GM10847 (cell line): ENCODE results near the gene SLC2A4.

Experiments used
- POLR2A ChIP-seq: IDR thresholded peaks from 2 replicates; pipeline ENCODE4 v1.6.1; 2011; ENCODE audit not compliant: insufficient read length; ENCODE audit errors: extremely low read depth

The SLC2A4 gene

DNA sequence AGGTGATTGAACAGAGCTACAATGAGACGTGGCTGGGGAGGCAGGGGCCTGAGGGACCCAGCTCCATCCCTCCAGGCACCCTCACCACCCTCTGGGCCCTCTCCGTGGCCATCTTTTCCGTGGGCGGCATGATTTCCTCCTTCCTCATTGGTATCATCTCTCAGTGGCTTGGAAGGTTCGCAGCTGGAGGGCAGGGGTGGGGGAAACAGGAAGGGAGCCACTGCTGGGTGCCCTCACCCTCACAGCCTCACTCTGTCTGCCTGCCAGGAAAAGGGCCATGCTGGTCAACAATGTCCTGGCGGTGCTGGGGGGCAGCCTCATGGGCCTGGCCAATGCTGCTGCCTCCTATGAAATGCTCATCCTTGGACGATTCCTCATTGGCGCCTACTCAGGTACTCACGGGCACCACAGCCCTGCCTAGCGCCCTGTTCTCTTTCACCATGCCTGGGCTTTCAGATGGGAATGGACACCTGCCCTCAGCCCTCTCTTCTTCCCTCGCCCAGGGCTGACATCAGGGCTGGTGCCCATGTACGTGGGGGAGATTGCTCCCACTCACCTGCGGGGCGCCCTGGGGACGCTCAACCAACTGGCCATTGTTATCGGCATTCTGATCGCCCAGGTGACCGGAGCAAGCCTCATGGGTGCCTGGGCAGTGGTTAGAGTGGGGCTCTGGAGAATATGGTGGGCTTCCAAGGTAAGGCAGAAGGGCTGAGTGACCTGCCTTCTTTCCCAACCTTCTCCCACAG is 2.1 kb downstream of the SLC2A4 start:
- TF ChIP-seq POLR2A = no peak

DNA sequence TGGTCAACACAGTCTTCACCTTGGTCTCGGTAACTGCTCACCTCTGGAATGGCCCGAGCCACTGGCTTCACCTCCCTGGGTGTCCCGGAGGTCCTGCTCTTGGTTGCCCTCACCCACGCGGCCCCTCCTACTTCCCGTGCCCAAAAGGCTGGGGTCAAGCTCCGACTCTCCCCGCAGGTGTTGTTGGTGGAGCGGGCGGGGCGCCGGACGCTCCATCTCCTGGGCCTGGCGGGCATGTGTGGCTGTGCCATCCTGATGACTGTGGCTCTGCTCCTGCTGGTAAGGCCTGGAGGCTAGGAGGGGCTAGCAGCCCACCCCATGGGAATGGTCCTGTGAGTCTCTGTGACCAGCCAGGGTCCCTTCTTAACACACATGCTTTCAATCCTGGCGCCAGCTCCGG is 3.4 kb downstream of the SLC2A4 start:
- TF ChIP-seq POLR2A = no peak

DNA sequence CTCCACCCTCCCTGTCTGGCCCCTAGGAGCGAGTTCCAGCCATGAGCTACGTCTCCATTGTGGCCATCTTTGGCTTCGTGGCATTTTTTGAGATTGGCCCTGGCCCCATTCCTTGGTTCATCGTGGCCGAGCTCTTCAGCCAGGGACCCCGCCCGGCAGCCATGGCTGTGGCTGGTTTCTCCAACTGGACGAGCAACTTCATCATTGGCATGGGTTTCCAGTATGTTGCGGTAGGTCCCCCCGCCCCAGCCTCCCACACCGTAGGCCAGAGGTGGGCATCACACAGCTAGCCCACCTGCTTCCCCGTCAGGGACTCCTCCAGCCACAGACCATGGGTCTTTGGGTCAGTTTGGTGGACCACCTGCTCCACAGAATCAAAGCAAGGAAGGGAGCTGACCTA is 4.2 kb downstream of the SLC2A4 start:
- TF ChIP-seq POLR2A = no peak

DNA sequence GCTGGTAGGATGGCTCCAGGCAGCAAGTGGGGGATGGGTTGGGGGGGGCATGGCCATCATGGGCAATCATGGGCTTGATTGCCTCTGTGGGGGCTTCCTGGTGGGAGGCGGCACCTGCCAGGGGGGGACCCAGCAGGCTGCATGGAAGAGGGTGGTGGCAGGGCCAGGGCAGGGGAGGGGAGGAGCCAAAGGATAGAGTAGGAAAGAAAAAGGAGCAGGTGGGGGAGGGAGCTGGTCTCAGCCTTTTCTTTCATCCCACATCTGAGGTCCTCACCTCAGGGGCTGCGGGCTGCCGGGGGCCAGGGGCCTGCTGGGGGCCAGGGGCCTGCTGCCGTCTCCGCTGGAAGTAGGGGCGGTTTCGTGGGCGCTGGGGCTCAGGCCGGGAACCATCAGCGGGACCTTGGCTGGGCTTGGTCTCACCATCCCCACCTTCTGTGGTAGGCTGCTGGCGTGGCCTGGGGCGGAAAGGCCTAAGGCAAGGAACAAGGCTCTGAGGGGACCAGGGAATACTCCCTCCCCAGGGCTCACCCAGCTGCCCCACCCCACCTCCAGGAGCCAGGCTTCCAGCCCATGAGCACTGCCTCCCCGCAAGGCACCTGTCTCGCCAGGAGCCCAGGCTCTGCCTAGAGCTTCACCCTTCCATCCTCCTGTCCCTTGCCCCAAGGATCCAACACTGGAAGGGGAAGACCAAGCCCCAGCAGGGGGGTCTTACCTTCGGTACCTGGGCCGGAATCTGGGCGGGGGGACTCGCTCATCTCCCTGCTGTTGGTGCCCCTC is 7.9 kb downstream of the SLC2A4 start:
- no peak for TF ChIP-seq POLR2A

DNA sequence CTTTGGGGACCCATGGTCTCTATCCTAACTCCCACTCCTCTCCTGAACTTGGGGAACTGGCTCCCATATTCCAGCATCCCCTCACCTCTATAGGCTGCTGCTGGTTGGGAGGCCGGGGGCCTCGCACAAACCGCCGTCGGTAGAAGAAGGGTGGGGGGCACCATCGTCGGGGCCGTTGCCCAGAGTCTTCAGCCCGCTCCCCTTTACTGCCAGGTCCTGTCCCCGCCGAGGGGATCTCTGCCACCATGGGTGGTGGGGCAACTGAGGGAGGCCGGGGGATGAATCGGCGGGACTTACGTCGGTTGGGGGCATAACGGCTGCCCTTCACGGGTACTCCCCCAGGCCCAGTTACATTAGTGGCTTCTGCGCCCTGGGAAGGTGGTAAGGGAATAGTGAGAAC is 8.6 kb downstream of the SLC2A4 start:
- no peak for TF ChIP-seq POLR2A

DNA sequence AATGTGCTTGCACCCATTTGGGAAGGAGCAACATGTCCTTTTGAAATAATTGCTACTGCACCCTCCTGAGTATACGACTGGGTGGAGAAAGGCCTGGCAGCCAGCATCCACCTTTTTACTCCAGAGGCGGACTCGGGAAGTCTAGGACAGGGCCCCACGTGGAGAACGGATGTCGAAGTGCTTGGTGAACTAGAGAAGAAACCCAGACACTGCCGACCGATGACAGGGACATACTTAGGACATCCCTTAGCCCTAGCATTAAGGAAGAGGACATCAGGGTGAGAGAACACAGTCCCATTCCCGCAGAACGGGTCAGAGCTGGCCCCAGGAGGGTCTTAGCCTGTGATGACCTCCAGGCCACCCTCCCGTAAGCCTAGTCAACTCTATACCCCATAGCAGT is 9.2 kb downstream of the SLC2A4 start:
- TF ChIP-seq POLR2A = no peak

DNA sequence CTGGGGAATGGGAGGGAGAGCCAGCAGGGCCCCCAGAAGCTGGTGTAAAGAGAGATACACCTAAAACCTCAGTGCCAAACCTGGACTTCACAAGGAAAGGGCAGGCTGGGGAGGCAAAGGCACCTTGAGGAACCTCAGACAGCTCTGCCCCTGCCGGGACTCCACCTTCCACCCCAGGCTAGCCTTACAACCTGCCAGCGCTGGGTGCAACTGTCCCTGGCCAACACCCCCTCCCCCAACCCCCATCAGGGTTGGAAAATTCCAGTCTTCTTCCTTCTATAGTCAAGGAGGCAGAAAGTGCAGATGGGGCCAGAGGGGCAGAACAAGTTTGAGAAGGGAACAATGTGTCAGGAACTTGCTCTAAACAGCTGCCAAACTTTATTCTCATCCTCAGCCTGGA is 10.7 kb downstream of the SLC2A4 start:
- no peak for TF ChIP-seq POLR2A

DNA sequence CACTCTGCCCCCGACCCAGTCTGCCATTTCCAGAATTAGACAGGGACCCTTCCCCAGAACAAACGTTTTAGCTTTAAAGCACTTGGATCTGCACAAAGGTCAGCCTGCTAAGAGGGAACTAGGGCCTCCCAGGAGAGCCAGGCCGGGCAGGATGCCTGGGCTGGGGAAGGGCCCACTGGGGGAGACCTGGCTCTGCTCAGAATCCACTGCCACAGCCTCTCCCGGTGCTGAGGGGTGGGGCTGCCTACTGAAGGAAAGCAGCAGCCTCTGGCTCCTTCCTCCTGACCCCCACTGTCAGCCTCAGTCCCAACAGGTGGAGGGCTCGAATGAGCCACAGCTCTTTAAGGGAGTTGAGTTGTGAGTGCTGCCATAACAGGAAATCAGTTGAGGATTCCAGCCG is 11.2 kb downstream of the SLC2A4 start:
- no peak for TF ChIP-seq POLR2A

DNA sequence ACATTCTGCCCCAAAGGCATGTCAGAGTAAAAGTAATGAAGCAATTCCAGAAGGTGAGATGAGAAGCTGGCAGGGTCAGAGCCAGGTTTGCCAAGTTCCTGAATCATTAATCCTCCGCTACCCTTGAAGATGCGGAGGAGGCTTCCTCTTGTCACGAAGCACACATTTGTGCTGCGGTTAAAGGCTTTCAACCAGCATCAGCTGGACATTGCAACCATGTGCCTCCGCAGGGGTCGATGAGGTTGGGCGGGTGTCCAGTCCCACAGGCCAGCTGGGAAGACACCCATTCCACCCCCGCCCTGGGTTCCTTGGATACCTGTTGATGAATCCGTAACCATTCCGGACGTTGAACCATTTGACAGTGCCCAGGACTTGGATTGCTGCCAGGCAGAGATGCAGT is 11.6 kb downstream of the SLC2A4 start:
- no peak for TF ChIP-seq POLR2A

DNA sequence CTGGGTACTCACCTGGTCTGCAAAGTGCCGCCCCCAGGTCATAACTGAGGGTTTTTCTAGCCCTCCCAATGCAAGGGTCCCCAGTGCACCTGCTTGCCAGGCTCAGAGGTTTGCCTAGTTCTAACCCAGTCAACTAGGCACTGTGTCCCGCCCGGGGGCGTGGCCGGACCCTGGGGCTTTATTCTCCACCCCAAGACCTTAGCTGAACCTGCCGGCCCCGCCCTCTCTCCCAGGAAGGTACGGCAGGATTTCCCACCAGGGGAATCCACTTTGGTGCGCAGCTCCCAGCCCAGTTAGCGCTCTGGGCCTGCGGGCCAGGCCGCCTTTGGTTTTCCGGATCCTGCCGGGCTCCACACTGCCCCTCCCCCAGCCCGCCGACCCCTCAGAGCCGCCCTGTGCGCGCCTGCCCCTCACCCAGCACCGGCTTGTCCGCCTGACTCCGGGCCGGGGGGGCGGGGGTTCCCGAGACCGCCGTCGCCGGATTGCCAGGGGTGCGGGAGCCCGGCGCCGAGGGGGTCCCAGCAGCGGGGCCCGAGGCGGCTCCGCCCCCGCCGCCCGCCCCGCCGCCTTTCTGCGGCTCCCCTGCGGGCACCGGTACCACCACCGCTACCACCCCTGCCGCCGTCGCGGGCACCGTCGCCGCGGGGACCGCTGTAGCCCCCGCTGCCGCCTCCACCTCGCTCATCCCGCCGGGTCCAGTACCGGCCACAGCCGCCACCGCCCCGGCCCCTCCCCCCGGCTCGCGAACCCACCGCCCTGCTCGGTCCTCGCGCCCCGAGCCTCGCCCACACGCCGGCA is 12.5 kb downstream of the SLC2A4 start:
- no peak for TF ChIP-seq POLR2A

DNA sequence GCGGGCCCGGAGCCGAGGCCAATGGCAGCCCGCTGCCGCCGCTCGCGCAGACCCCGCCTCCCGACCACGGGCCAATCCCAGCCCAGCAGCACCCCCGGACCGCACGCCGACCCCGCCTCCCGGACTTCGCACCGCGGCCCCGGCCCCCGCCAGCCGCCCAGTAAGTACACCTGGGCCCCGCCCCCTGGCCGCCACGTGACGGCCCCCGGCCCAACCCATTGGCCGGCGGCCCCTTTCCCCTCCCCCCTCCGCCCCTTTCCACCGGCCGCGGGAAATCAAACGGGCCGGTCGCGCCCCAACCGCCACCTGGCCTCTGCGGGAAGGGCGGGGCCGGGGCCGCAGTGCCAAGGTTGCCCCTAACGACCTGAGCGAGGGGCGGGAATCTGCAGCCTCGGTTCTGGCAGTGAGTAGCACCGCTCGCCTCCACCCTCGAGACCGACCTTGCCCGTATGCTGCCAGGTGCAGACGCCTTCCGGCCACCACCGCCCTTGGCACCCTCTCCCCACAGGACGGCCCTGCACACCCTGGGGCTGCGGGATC is 13.2 kb downstream of the SLC2A4 start, which contains the start of gene YBX2:
TSS of gene YBX2 (minus strand) at position 26 of the 540 bp plus-strand sequence. CDS start 139 bp downstream, outside the sequence.
- TF ChIP-seq POLR2A = no peak

DNA sequence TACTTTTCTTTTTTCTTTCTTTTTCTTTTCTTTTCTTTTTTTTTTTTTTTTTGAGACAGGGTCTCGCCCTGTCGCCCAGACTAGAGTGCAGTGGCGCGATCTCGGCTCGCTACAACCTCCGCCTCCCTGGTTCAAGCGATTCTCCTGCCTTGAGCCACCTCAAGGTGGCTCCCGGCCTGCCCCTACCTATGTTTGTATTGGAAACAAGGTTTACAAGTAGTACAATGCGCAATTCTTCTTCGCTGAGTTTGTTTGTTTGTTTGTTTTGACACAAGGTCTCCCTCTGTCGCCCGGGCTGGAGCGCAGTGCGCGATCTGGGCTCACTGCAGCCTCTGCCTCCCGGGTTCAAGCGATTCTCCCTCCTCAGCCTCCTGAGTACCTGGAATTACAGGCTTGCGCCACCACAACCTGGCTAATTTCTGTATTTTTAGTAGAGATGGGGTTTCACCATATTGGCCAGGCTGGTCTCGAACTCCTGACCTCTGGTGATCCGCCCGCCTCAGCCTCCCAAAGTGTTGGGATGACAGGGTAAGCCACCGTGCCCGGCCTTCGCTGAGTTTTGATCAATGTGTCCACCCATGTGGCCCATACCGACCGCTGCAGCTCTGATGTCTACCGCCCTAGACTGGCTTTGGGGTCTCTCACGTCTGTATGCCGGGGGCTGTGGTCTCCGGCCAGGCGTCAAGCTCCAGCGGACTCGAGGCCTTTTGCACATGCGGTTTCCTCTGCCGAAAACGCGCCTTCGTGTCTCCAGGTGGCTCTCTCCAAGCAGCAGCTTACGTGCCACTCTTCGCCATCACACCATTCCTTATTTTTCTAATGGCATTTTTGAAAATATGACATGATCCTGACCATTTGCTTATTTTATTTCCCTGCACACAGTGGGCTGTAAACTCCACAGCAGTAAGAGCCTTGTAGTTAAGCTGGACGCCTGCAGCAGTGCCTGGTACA is 14.0 kb downstream of the SLC2A4 start:
- TF ChIP-seq POLR2A = no peak

DNA sequence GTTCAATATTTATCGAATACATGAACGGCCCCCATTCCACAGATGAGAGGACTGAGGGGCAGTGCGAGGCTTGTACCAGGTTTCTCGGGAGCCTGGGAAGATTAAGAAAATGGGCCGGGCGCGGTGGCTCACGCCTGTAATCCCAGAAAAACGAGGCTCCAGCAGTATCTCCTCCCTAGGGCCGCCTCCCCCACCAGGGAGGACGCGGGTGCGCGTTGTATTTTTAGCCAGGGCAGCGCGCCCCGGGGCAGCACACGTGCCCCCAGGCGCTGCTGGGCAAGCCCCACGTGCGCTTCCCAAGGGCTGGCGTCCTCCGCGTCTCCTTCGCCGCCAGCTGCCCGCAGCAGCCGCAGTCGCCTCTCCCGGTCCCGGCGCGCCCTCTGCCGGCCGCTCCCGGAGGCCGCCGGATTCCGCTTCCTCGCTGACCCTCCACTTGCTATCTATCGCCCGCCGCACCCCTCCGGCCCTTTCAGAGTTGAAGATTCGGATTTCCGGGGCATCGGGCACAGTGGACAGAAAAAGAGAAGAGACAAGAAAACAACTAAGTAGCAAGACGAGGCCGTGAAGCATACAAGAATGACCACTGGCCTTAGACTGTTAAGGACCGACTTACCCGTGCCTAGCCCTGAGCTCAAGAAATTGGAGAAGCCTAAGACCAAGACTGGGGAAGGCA is 14.8 kb downstream of the SLC2A4 start:
- TF ChIP-seq POLR2A = no peak

DNA sequence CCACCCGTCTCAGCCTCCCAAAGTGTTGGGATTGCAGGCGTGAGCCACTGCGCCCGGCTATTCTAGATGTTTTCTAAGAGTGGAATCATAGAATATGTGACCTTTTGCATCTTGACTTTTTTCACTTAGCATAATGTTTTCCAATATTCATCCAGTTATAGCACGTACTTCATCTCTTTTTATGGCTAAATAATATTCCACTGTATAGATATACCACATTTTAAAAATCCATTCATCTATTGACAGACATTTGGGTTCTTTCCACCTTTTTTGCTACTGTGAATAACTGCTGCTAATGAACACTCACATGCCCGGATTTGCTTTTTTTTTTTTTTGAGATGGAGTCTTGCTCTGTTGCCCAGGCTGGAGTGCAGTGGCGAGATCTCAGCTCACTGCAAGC is 22.7 kb downstream of the SLC2A4 start:
- no peak for TF ChIP-seq POLR2A
